H1 (cell line): ENCODE results near the gene UMODL1. TPM values are rescaled to one million over a fixed set of nuclear protein-coding genes. Genes with fewer than 3 reads are reported as not detected.

Experiments
- CTCF ChIA-PET: fragments of 300-600 bp; sonication (Branson Sonifier 250); formaldehyde crosslinking; loops from one replicate; lab custom pipeline; 2021; ENCODE audit not compliant: partially characterized antibody; lab: Charles Lee
- POLR2A ChIA-PET: fragments of 300-600 bp; sonication (Branson Sonifier 250); formaldehyde crosslinking; loops from one replicate; lab custom pipeline; 2021; ENCODE audit warnings: inconsistent platforms; ENCODE audit not compliant: partially characterized antibody; lab: Charles Lee
- DNase-seq, 2 experiments: peaks; one replicate each; pipeline versions ENCODE4 v3.0.0 to v3.0.0-alpha.2; 2010 to 2022; ENCODE audit warnings: low spot score in 2 of 2, low read depth in 1 of 2, mixed read lengths in 1 of 2
- FAIRE-seq: peaks from 2 replicates; lab custom pipeline; 2011; peaks lifted over from hg19 to GRCh38; lab: Jason Lieb, UNC
- H2AFZ ChIP-seq: 2 replicates; pipeline ENCODE4 v1.8.1; 2012; ENCODE audit warnings: low read length, inconsistent platforms
- H2AK5ac ChIP-seq: 2 replicates; pipeline ENCODE4 v1.6.1; 2013; ENCODE audit warnings: low read depth, low read length
- H2BK120ac ChIP-seq: replicated peaks from 2 replicates; pipeline ENCODE3; 2013; ENCODE audit warnings: low read depth, low read length, inconsistent platforms
- H2BK12ac ChIP-seq: 2 replicates; pipeline ENCODE4 v1.6.1; 2013; ENCODE audit warnings: low read depth, low read length
- H2BK15ac ChIP-seq: 2 replicates; pipeline ENCODE4 v1.6.1; 2013; ENCODE audit warnings: low read length
- H2BK20ac ChIP-seq: 2 replicates; pipeline ENCODE4 v1.6.1; 2013; ENCODE audit warnings: low read length
- H2BK5ac ChIP-seq: 2 replicates; pipeline ENCODE4 v1.6.1; 2013; ENCODE audit warnings: low read depth, low read length
- H3K14ac ChIP-seq: 2 replicates; pipeline ENCODE4 v1.6.1; 2013; ENCODE audit warnings: inconsistent platforms; ENCODE audit not compliant: insufficient read length
- H3K18ac ChIP-seq: 2 replicates; pipeline ENCODE4 v1.6.1; 2013; ENCODE audit warnings: low read length; ENCODE audit errors: extremely low read depth
- H3K23ac ChIP-seq: 2 replicates; pipeline ENCODE4 v1.6.1; 2013; ENCODE audit warnings: inconsistent platforms; ENCODE audit not compliant: insufficient read length
- H3K23me2 ChIP-seq: 2 replicates; pipeline ENCODE4 v1.6.1; 2013; ENCODE audit warnings: low read depth, low read length
- H3K27ac ChIP-seq: 2 replicates; pipeline ENCODE4 v1.6.1; 2011; ENCODE audit warnings: low read depth, low read length, inconsistent platforms
- H3K27me3 ChIP-seq, 4 experiments: replicated peaks in 1 of 4; 1 replicate in 1 of 4; 2 replicates in 3 of 4; pipeline versions ENCODE4 v1.6.1 to v1.8.1; 2011 to 2013; ENCODE audit warnings: low read length in 3 of 4, mild to moderate bottlenecking in 3 of 4, inconsistent platforms in 2 of 4, mixed read lengths in 2 of 4, moderate library complexity in 1 of 4; ENCODE audit not compliant: control insufficient read depth in 3 of 4, insufficient read depth in 3 of 4; ENCODE audit errors: extremely low read depth in 1 of 4
- H3K36me3 ChIP-seq, 4 experiments: 2 replicates each; pipeline versions ENCODE4 v1.6.1 to v1.8.1; 2011 to 2013; ENCODE audit warnings: mild to moderate bottlenecking in 4 of 4, low read length in 3 of 4, moderate library complexity in 2 of 4, control low read depth in 1 of 4, inconsistent platforms in 1 of 4; ENCODE audit not compliant: insufficient read depth in 4 of 4, control insufficient read depth in 2 of 4
- H3K4ac ChIP-seq: replicated peaks from 2 replicates; pipeline ENCODE3; 2013; ENCODE audit warnings: low read length, low read depth, mixed read lengths, inconsistent platforms; ENCODE audit not compliant: insufficient read length
- H3K4me1 ChIP-seq, 4 experiments: replicated peaks in 1 of 4; 1 replicate in 1 of 4; 2 replicates in 3 of 4; pipeline versions ENCODE4 v1.6.1 to v1.8.1; 2011 to 2013; ENCODE audit warnings: low read length in 3 of 4, inconsistent platforms in 2 of 4, mixed read lengths in 1 of 4; ENCODE audit not compliant: insufficient read depth in 4 of 4, control insufficient read depth in 3 of 4
- H3K4me2 ChIP-seq, 2 experiments: 2 replicates each; pipeline versions ENCODE4 v1.6.1 to v1.8.1; 2011 to 2013; ENCODE audit warnings: low read depth in 2 of 2, low read length in 2 of 2, control low read depth in 1 of 2, inconsistent platforms in 1 of 2, mild to moderate bottlenecking in 1 of 2; ENCODE audit not compliant: insufficient read depth in 1 of 2
- H3K4me3 ChIP-seq, 4 experiments: fragments of 200-600, 300-600 bp in 1 of 4; sonication (generic), shearing (Covaris generic), sonication (Bioruptor Twin) in 1 of 4; 2 replicates each; pipeline versions ENCODE4 v1.5.1 to v1.8.1; 2011 to 2016; ENCODE audit warnings: low read length in 4 of 4, low read depth in 3 of 4, control low read depth in 2 of 4, inconsistent platforms in 2 of 4, mild to moderate bottlenecking in 2 of 4, mixed read lengths in 1 of 4, moderate library complexity in 1 of 4; ENCODE audit not compliant: insufficient read depth in 2 of 4; ENCODE audit errors: extremely low read depth in 1 of 4
- H3K56ac ChIP-seq: replicated peaks from 2 replicates; pipeline ENCODE3; 2013; ENCODE audit warnings: low read depth, mild to moderate bottlenecking, mixed read lengths, low read length, inconsistent platforms; ENCODE audit not compliant: insufficient read length
- H3K79me1 ChIP-seq: 2 replicates; pipeline ENCODE4 v1.6.1; 2013; ENCODE audit warnings: low read depth, low read length, control low read depth
- H3K79me2 ChIP-seq, 2 experiments: 2 replicates each; pipeline versions ENCODE4 v1.6.1 to v1.8.1; 2012 to 2013; ENCODE audit warnings: low read length in 2 of 2, mild to moderate bottlenecking in 2 of 2, inconsistent platforms in 1 of 2; ENCODE audit not compliant: insufficient read depth in 2 of 2, control insufficient read depth in 1 of 2
- H3K9ac ChIP-seq, 4 experiments: replicated peaks in 1 of 4; 1 replicate in 1 of 4; 2 replicates in 3 of 4; pipeline versions ENCODE4 v1.6.1 to v1.8.1; 2011 to 2013; ENCODE audit warnings: low read depth in 3 of 4, low read length in 3 of 4, control low read depth in 2 of 4, mild to moderate bottlenecking in 2 of 4, moderate library complexity in 2 of 4, inconsistent platforms in 1 of 4; ENCODE audit errors: extremely low read depth in 1 of 4
- H3K9me3 ChIP-seq, 2 experiments: 2 replicates each; pipeline versions ENCODE4 v1.6.1 to v1.8.1; 2012 to 2013; ENCODE audit warnings: mild to moderate bottlenecking in 2 of 2, moderate library complexity in 2 of 2, control low read depth in 1 of 2, inconsistent platforms in 1 of 2, low read depth in 1 of 2, low read length in 1 of 2, mixed read lengths in 1 of 2; ENCODE audit not compliant: insufficient read depth in 2 of 2
- H4K20me1 ChIP-seq, 2 experiments: replicated peaks in 1 of 2; 2 replicates each; pipeline versions ENCODE3 to v1.8.1; 2011 to 2013; ENCODE audit warnings: inconsistent platforms in 2 of 2, low read length in 2 of 2, mild to moderate bottlenecking in 1 of 2; ENCODE audit not compliant: insufficient read depth in 2 of 2, control insufficient read depth in 1 of 2
- H4K5ac ChIP-seq: 2 replicates; pipeline ENCODE4 v1.6.1; 2013; ENCODE audit warnings: low read length, low read depth, mixed read lengths, inconsistent platforms; ENCODE audit not compliant: insufficient read length
- H4K8ac ChIP-seq: 2 replicates; pipeline ENCODE4 v1.8.0; 2013; ENCODE audit warnings: mild to moderate bottlenecking, moderate library complexity, low read length, inconsistent platforms; ENCODE audit not compliant: insufficient read depth; ENCODE audit errors: extremely low read depth
- H4K91ac ChIP-seq: replicated peaks from 2 replicates; pipeline ENCODE3; 2013; ENCODE audit warnings: low read length, mixed read lengths, inconsistent platforms; ENCODE audit not compliant: insufficient read length
- GTF2F1 ChIP-seq: IDR thresholded peaks from 2 replicates; pipeline ENCODE4 v1.6.1; 2012; ENCODE audit warnings: low read depth, low read length, improper control_type of control experiment, borderline replicate concordance
- MAX ChIP-seq: IDR thresholded peaks from 2 replicates; pipeline ENCODE4 v1.6.1; 2012; ENCODE audit warnings: inconsistent platforms
- RBBP5 ChIP-seq: IDR thresholded peaks from 2 replicates; pipeline ENCODE4 v1.7.1; 2012; ENCODE audit warnings: low read depth, mild to moderate bottlenecking, inconsistent platforms, low read length, moderate library complexity, borderline replicate concordance
- RFX5 ChIP-seq: IDR thresholded peaks from 2 replicates; pipeline ENCODE4 v1.6.1; 2011; ENCODE audit warnings: low read depth, low read length, improper control_type of control experiment, borderline replicate concordance
- SP2 ChIP-seq: IDR thresholded peaks from 2 replicates; pipeline ENCODE4 v1.6.1; 2012; ENCODE audit warnings: mild to moderate bottlenecking, low read length, inconsistent platforms
- WGBS, 2 experiments: shearing (Covaris generic) in 1 of 2; methylation state at CpG; one replicate each; pipeline versions ENCODE4 v1.1.6 to v1.1.7; 2013 to 2015; ENCODE audit warnings: low lambda C conversion rate in 2 of 2, mixed read lengths in 2 of 2, inconsistent platforms in 1 of 2, low coverage in 1 of 2, missing lambda C conversion rate in 1 of 2; ENCODE audit not compliant: insufficient replicate concordance in 2 of 2, insufficient coverage in 1 of 2, insufficient read length in 1 of 2; ENCODE audit errors: extremely low coverage in 1 of 2, missing lambda C conversion rate in 1 of 2; 5-methylcytosine and 5-hydroxymethylcytosine counted together
- polyA plus RNA-seq, 7 experiments: library from polyadenylated mRNA; depleted of rRNA in 3 of 7; stranded (reverse) in 5 of 7; unstranded in 2 of 7; fragments of >200 nt in 5 of 7; fragments of 200-250 nt in 2 of 7; gene quantifications; 1 replicate in 5 of 7; 2 replicates in 1 of 7; 4 replicates in 1 of 7; pipeline versions ENCODE4 v1.2.1 to v1.2.3, GENCODE V29; 2011 to 2013; ENCODE audit warnings: missing spikeins in 2 of 7, mixed read lengths in 2 of 7
- total RNA-seq: library from RNA; stranded (reverse); fragmentation: NEBNext Ultra II Directional; extraction: Animal tissue kit (Norgen Biotek cat#: 25700); gene quantifications from 2 replicates; pipeline ENCODE4 v1.2.1, GENCODE V29; 2021
- TF ChIP-seq, protein P1 (sequence below), 3 experiments: IDR thresholded peaks; 1 replicate in 2 of 3; 2 replicates in 1 of 3; pipeline versions ENCODE4 v1.5.1 to v1.6.1; 2011; ENCODE audit warnings: low read length in 3 of 3, mild to moderate bottlenecking in 3 of 3, inconsistent platforms in 2 of 3, low read depth in 1 of 3, moderate library complexity in 1 of 3; ENCODE audit not compliant: insufficient read depth in 1 of 3; ENCODE audit errors: control extremely low read depth in 1 of 3

UMODL1 gene
- total and polyA plus RNA-seq, 2 of the 8 experiments (the other 6 are each of a cell fraction or from before 2014, with no cell fraction given): not detected

DNA sequence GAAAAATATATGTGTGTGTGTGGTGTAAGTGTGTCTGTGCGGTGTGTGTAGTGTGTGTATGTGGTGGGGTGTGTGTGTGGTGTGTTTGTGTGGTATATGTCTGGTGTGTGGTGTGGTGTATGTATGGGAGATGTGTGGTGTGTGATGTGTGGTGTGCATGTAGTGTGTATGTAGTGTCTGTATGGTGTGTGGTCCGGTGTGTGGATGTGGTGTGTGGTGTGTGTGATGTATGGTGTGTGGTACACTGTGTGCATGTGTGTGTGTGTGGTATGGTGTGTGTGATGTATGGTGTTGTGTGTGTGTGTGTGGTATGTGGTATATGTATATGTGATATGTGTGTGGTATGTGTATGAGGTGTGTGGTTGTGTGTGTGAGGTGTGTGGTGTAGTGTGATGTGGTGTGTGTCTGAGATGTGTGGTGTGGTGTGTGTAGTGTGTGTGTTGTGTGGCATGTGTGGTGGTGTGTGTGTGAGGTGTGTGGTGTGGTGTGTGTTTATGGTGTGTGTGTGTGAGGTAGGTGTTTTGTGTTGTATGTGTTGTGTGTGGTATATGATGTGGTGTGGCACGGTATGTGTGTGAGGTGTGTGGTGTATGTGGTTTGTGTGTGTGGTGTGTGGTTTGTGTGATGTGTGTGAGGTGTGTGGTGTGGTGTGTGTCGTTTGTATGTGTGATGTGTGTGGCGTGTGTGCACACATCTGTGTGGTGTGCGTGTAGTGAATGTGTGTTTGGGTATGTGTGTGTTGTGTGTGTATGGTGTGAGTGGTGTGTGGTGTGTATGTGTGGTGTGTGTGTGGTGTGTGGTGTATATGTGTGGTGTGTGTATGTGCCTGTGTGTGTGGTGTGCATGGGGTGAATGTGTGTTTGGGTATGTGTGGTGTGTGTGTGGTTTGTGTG, 112.5 kb downstream of the UMODL1 start:
- no peaks in the 10 kb centered on the region for H3K9me3 ChIP-seq
- H3K18ac ChIP-seq: no peak overlapping the region
- H2BK120ac ChIP-seq: peak overlapping the region; percentile 54
- H2AFZ ChIP-seq: no peak overlapping the region
- H3K27me3 ChIP-seq: no peaks in the 10 kb centered on the region
- ChIA-PET POLR2A (interaction anchor here (0.6 to 1.0 kb wide), 2 partner anchors 10 to 25 kb away, joined by 3 read pairs; no protein-coding TSS in a partner anchor), CTCF (interaction anchor here (0.6 to 1.2 kb wide), 3 partner anchors 19 to 255 kb away, joined by 3 to 4 read pairs (median 3); no protein-coding TSS in a partner anchor)
- H2BK15ac ChIP-seq: peak overlapping the region; percentile 76; the same call in 1 of the 2 replicates
- no peaks in the 10 kb centered on the region for H3K79me2 ChIP-seq
- H3K23ac ChIP-seq: peak overlapping the region; percentile 85
- H4K20me1 ChIP-seq: peaks cover 0 to 10% of the 10 kb centered on the region in 2 experiments
- FAIRE-seq (no peak), DNase-seq (no peak)
- H2BK12ac ChIP-seq: peak overlapping the region; percentile 45; the same call in 1 of the 2 replicates
- peaks cover 11% of the 10 kb centered on the region; the same call in 1 of the 2 replicates for H3K23me2 ChIP-seq
- no peak overlapping the region for H2BK20ac ChIP-seq
- peak overlapping the region; percentile 98 for H2AK5ac ChIP-seq
- H3K79me1 ChIP-seq: no peaks in the 10 kb centered on the region
- WGBS, 2 experiments: 89 to 100% methylated on average over 2 to 6 of the region's 6 CpGs
- H3K14ac ChIP-seq: no peak overlapping the region
- no peaks in the 10 kb centered on the region for H3K4me1 ChIP-seq
- no peak overlapping the region for H3K4me2 ChIP-seq
- H3K27ac ChIP-seq: no peak overlapping the region
- no peaks in the 10 kb centered on the region; a peak in 1 of 8 replicates for H3K36me3 ChIP-seq
- H2BK5ac ChIP-seq: peak overlapping the region; percentile 46; the same call in 1 of the 2 replicates
- no peak overlapping the region for H3K4me3 ChIP-seq
- H3K56ac ChIP-seq: peak overlapping the region; percentile 99
- H3K9ac ChIP-seq: peak overlapping the region in 1 of 4 experiments; percentile 28; a peak in 1 of 7 replicates
- no peak overlapping the region for H4K5ac ChIP-seq
- peak overlapping the region; percentile 81 for H4K91ac ChIP-seq
- peak overlapping the region; percentile 95 for H3K4ac ChIP-seq
- H4K8ac ChIP-seq: no peak overlapping the region
- TF ChIP-seq MAX (no peak), RFX5 (no peak), GTF2F1 (no peak), RBBP5 (no peak), SP2 (no peak)
- TF ChIP-seq, protein P1, sequence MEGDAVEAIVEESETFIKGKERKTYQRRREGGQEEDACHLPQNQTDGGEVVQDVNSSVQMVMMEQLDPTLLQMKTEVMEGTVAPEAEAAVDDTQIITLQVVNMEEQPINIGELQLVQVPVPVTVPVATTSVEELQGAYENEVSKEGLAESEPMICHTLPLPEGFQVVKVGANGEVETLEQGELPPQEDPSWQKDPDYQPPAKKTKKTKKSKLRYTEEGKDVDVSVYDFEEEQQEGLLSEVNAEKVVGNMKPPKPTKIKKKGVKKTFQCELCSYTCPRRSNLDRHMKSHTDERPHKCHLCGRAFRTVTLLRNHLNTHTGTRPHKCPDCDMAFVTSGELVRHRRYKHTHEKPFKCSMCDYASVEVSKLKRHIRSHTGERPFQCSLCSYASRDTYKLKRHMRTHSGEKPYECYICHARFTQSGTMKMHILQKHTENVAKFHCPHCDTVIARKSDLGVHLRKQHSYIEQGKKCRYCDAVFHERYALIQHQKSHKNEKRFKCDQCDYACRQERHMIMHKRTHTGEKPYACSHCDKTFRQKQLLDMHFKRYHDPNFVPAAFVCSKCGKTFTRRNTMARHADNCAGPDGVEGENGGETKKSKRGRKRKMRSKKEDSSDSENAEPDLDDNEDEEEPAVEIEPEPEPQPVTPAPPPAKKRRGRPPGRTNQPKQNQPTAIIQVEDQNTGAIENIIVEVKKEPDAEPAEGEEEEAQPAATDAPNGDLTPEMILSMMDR (IDR thresholded peaks at IDR 0.05; ENCODE audit: control extremely low read depth in 1 of 3, insufficient read depth in 1 of 3, low read depth in 1 of 3, low read length in 3 of 3): no peak
